Osteocyte (in vitro differentiated cells): ENCODE results near the gene RCAN3. TPM values are rescaled to one million over a fixed set of nuclear protein-coding genes. Genes with fewer than 3 reads are reported as not detected.
"Not testable (repeated sequence)": the region's sequence is repeated elsewhere in the genome, so short reads cannot be mapped to it uniquely, and the experiment has no call there.

Experiments used
- DNase-seq: peaks from one replicate; pipeline ENCODE4 v3.0.0; 2021; ENCODE audit warnings: mixed read lengths; ENCODE audit not compliant: unreplicated experiment; ENCODE audit errors: extremely low spot score
- H3K27ac Mint-ChIP-seq: one replicate; pipeline ENCODE4 v1.8.0; 2021; ENCODE audit warnings: mild to moderate bottlenecking, mixed read lengths; ENCODE audit not compliant: unreplicated experiment
- H3K27me3 Mint-ChIP-seq: one replicate; pipeline ENCODE4 v1.8.0; 2021; ENCODE audit warnings: mixed read lengths; ENCODE audit not compliant: unreplicated experiment
- H3K36me3 Mint-ChIP-seq: one replicate; pipeline ENCODE4 v1.8.0; 2021; ENCODE audit warnings: mixed read lengths; ENCODE audit not compliant: unreplicated experiment
- H3K4me1 Mint-ChIP-seq: one replicate; pipeline ENCODE4 v1.8.0; 2021; ENCODE audit warnings: mixed read lengths; ENCODE audit not compliant: unreplicated experiment
- H3K4me3 Mint-ChIP-seq: one replicate; pipeline ENCODE4 v1.8.0; 2021; ENCODE audit warnings: mild to moderate bottlenecking, moderate library complexity, mixed read lengths; ENCODE audit not compliant: unreplicated experiment
- H3K9me3 Mint-ChIP-seq: one replicate; pipeline ENCODE4 v1.8.0; 2021; ENCODE audit warnings: mixed read lengths; ENCODE audit not compliant: unreplicated experiment
- CTCF ChIP-seq: fragments of 200-600 bp; sonication (generic); IDR thresholded peaks from 2 replicates; pipeline ENCODE4 v1.5.0; 2021; ENCODE audit warnings: antibody characterized with exemption, mild to moderate bottlenecking, moderate library complexity
- total RNA-seq: library from RNA; stranded (reverse); gene quantifications from 2 replicates; pipeline ENCODE4 v1.2.1, GENCODE V29; 2021

Gene RCAN3
- total RNA-seq, 1 donor from 2014 or later = 9.8 TPM

- peak; percentile 58 for TF ChIP-seq CTCF
- no peak overlapping the region for H3K27ac Mint-ChIP-seq
- peaks cover 5% of the 10 kb centered on the region for H3K27me3 Mint-ChIP-seq
- peaks cover 2% of the 10 kb centered on the region for H3K36me3 Mint-ChIP-seq
- peaks cover 11% of the 10 kb centered on the region for H3K4me1 Mint-ChIP-seq
- no peak overlapping the region for H3K4me3 Mint-ChIP-seq
- DNase-seq = peak; percentile 75
- no peaks in the 10 kb centered on the region for H3K9me3 Mint-ChIP-seq
These were observed 39.2 kb downstream of the RCAN3 start for GRCh38 chr1:24541711-24542346.

DNA sequence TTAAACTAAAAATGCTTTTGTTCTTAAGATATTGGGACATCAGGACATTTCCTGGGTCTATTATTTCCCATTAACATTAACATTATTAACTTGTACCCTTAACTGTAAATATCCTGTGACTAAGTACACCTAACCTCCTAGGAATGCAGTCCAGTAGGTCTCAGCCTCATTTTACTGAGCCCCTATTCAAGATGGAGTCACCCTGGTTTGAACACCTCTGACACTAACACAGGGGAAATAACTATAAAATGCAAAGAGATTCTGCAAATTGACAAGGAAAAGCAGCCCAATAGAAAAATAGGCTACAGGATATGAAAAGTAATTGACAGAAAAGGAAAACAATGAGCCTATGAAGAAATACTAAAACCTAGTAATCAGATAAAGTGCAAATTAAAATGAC is 41.6 kb downstream of the RCAN3 start:
- TF ChIP-seq CTCF = no peak
- H3K27ac Mint-ChIP-seq = no peak overlapping the region
- H3K27me3 Mint-ChIP-seq = peaks cover 20% of the 10 kb centered on the region
- H3K4me1 Mint-ChIP-seq = peaks cover 11% of the 10 kb centered on the region
- no peak for DNase-seq
- H3K36me3 Mint-ChIP-seq = no peaks in the 10 kb centered on the region
- H3K9me3 Mint-ChIP-seq = no peaks in the 10 kb centered on the region
- no peak overlapping the region for H3K4me3 Mint-ChIP-seq

DNA sequence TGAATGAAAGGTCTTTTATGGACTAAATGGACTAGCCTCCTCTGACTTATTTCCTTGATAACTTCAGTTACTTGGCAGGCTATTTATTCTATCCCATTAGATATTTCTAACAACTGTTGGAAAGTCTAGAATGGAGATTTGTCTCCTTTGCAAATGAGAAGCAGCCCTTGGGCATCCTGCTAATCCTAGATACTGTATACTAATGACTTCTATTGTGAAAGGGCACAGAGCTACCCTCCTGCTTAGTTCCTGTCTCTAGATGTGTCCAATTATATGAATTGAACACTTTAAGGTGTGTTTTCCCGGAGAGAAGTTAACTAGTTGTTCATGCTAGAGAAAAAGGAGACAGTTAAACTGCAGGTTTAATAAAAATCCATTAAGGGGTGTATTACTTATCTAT is 43.0 kb downstream of the RCAN3 start:
- Mint-ChIP-seq H3K4me1 (peaks cover 8% of the 10 kb centered on the region), H3K36me3 (no peaks in the 10 kb centered on the region), H3K4me3 (no peak overlapping the region), H3K27me3 (peaks cover 29% of the 10 kb centered on the region), H3K9me3 (no peaks in the 10 kb centered on the region), H3K27ac (no peak overlapping the region)
- no peak for TF ChIP-seq CTCF
- no peak for DNase-seq

GRCh38 chr1:24547195-24547594 is 44.6 kb downstream of the RCAN3 start:
- Mint-ChIP-seq H3K9me3 (no peaks in the 10 kb centered on the region), H3K4me1 (no peaks in the 10 kb centered on the region), H3K27ac (no peak overlapping the region), H3K27me3 (peaks cover 34% of the 10 kb centered on the region), H3K36me3 (no peaks in the 10 kb centered on the region), H3K4me3 (no peak overlapping the region)
- no peak for TF ChIP-seq CTCF
- peak; percentile 72 for DNase-seq

- Mint-ChIP-seq H3K4me1 (no peaks in the 10 kb centered on the region), H3K27me3 (peaks cover 34% of the 10 kb centered on the region), H3K4me3 (no peak overlapping the region), H3K27ac (no peak overlapping the region), H3K9me3 (no peaks in the 10 kb centered on the region), H3K36me3 (no peaks in the 10 kb centered on the region)
- no peak for DNase-seq
- TF ChIP-seq CTCF = no peak
These were observed 45.4 kb downstream of the RCAN3 start for GRCh38 chr1:24548070-24548469.

DNA sequence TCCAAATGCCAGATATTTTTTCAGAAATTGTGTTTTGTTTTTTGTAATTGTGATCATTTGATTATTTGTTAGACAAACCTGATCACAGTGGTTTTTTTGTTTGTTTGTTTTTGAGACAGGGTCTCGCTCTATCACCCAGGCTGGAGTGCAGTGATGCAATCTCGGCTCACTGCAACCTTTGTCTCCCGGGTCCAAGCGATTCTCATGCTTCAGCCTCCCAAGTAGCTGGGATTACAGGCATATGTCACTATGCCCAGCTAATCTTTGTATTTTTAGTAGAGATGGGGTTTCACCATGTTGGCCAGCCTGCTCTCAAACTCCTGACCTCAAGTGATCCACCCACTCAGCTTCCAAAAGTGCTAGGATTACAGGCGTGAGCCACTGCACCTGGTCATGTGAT is 46.6 kb downstream of the RCAN3 start:
- H3K4me3 Mint-ChIP-seq, DNase-seq, H3K27ac Mint-ChIP-seq, H3K9me3 Mint-ChIP-seq, H3K36me3 Mint-ChIP-seq, H3K4me1 Mint-ChIP-seq: not testable (repeated sequence)
- peaks cover 34% of the 10 kb centered on the region for H3K27me3 Mint-ChIP-seq
